Stomach (tissue), 9 donors: ENCODE data around the gene KCNK13. TPM values are rescaled to one million over a fixed set of nuclear protein-coding genes. Genes with fewer than 3 reads are reported as not detected.

Source experiments
- DNase-seq, 2 donors: peaks; one replicate each; pipeline versions ENCODE4 v3.0.0 to v3.0.0-alpha.2; 2013 to 2019
- H3K27ac ChIP-seq, 5 donors: fragments of 200-600 bp in 4 of 5; sonication (generic) in 4 of 5; one replicate each; pipeline ENCODE4 v1.5.1; 2013 to 2019; ENCODE audit warnings: mild to moderate bottlenecking in 1 of 5, moderate library complexity in 1 of 5
- H3K27me3 ChIP-seq, 3 donors: fragments of 200-600 bp; sonication (generic); one replicate each; pipeline ENCODE4 v1.5.1; 2017 to 2019; ENCODE audit warnings: mixed run types in 1 of 3
- H3K36me3 ChIP-seq, 4 donors: fragments of 200-600 bp; sonication (generic); 1 replicate in 3 of 4; 2 replicates in 1 of 4; pipeline ENCODE4 v1.5.1; 2016 to 2019
- H3K4me1 ChIP-seq, 4 donors: fragments of 200-600 bp; sonication (generic); one replicate each; pipeline ENCODE4 v1.5.1; 2016 to 2019
- H3K4me3 ChIP-seq, 4 donors: fragments of 200-600 bp; sonication (generic) in 3 of 4; one replicate each; pipeline ENCODE4 v1.5.1; 2016 to 2019; ENCODE audit warnings: mild to moderate bottlenecking in 1 of 4
- H3K9me3 ChIP-seq, 4 donors: fragments of 200-600 bp; sonication (generic); one replicate each; pipeline ENCODE4 v1.5.1; 2016 to 2019
- CTCF ChIP-seq, 7 experiments: fragments of 450-650 bp in 4 of 7; fragments of 200-600 bp in 3 of 7; sonication (generic) in 3 of 7; IDR thresholded peaks; one replicate each; pipeline ENCODE4 v1.5.1; 2016 to 2019; ENCODE audit warnings: antibody characterized with exemption in 7 of 7, control low read depth in 2 of 7, mild to moderate bottlenecking in 1 of 7
- EP300 ChIP-seq: sonication (generic); formaldehyde crosslinking; IDR thresholded peaks from one replicate; pipeline ENCODE4 v1.6.1; 2017; ENCODE audit warnings: antibody characterized with exemption
- POLR2A ChIP-seq, 4 donors: fragments of 450-650 bp; IDR thresholded peaks; one replicate each; pipeline ENCODE4 v1.6.1; 2016; ENCODE audit warnings: antibody characterized with exemption in 4 of 4, control low read depth in 2 of 4, mild to moderate bottlenecking in 1 of 4, moderate library complexity in 1 of 4
- POLR2AphosphoS5 ChIP-seq, 3 donors: sonication (generic); formaldehyde crosslinking; IDR thresholded peaks; one replicate each; pipeline ENCODE4 v1.6.1; 2016; ENCODE audit warnings: antibody characterized with exemption in 3 of 3
- WGBS, 5 donors: extraction: QIAGEN DNeasy Blood & Tissue Kit in 3 of 5; methylation state at CpG; one replicate each; pipeline versions ENCODE4 v1.1.5 to v1.1.7; 2013 to 2018; 5-methylcytosine and 5-hydroxymethylcytosine counted together
- intact Hi-C: fragments of 100-400 bp; cut with DNase I; formaldehyde crosslinking; loops from one replicate; pipeline ENCODE4 v1.15.1; 2023; ENCODE audit warnings: low total_unique reads
- polyA plus RNA-seq, 3 donors: library from polyadenylated mRNA; stranded (reverse); fragments of 200-250 nt; gene quantifications; one replicate each; pipeline ENCODE4 v1.2.3, GENCODE V29; 2013
- total RNA-seq, 5 donors: library from RNA; depleted of rRNA; stranded (reverse); fragments of >200 nt; gene quantifications; one replicate each; pipeline versions ENCODE4 v1.1.0 to v1.2.3, GENCODE V29; 2014 to 2016
- donor health status: healthy with polysubstance abuse.
- donor health status: Bipolar disorder and iron deficiency.
- donor health status: healthy.

KCNK13 gene
- total and polyA plus RNA-seq, 8 donors = 0.08 to 2.5 (median 0.37) TPM; not detected in 4

- no peak for DNase-seq
- 92 to 98% (median 96%) methylated on average over 11 of the region's 11 CpGs for WGBS, 5 donors
- intact Hi-C loops = no loop called here
- peaks cover 6 to 71% (median 54%) of the 10 kb centered on the region in 4 donors for H3K36me3 ChIP-seq
- no peaks in the 10 kb centered on the region for H3K4me1 ChIP-seq
- H3K27me3 ChIP-seq = no peaks in the 10 kb centered on the region
- TF ChIP-seq CTCF (IDR thresholded peaks at IDR 0.05) (no peak), POLR2A (IDR thresholded peaks at IDR 0.05) (no peak), POLR2AphosphoS5 (IDR thresholded peaks at IDR 0.05) (no peak), EP300 (no peak)
- H3K9me3 ChIP-seq = no peaks in the 10 kb centered on the region
- H3K27ac ChIP-seq = no peak overlapping the region
- H3K4me3 ChIP-seq = no peak overlapping the region
Observed at GRCh38 chr14:90039253-90040010, 22.4 kb upstream of the KCNK13 start.

GRCh38 chr14:90040411-90040810 is 21.4 kb upstream of the KCNK13 start:
- no peaks in the 10 kb centered on the region for H3K9me3 ChIP-seq
- no peaks in the 10 kb centered on the region for H3K27me3 ChIP-seq
- no peak for DNase-seq
- 84 to 92% (median 90%) methylated on average over 3 of the region's 3 CpGs for WGBS, 5 donors
- H3K36me3 ChIP-seq = peaks cover 0 to 72% (median 53%) of the 10 kb centered on the region in 4 donors
- TF ChIP-seq POLR2A (IDR thresholded peaks at IDR 0.05) (no peak), CTCF (IDR thresholded peaks at IDR 0.05) (no peak), POLR2AphosphoS5 (IDR thresholded peaks at IDR 0.05) (no peak), EP300 (no peak)
- no peaks in the 10 kb centered on the region for H3K4me1 ChIP-seq
- no peak overlapping the region for H3K27ac ChIP-seq
- intact Hi-C loops = no loop called here
- no peak overlapping the region for H3K4me3 ChIP-seq

GRCh38 chr14:90042496-90043252 is 19.1 kb upstream of the KCNK13 start:
- intact Hi-C loops = no loop called here
- 91 to 94% (median 92%) methylated on average over 9 of the region's 9 CpGs for WGBS, 5 donors
- TF ChIP-seq CTCF (IDR thresholded peaks at IDR 0.05) (no peak), EP300 (no peak)
- no peak overlapping the region for H3K4me3 ChIP-seq
- no peak overlapping the region for H3K27ac ChIP-seq
- DNase-seq = no peak
- H3K9me3 ChIP-seq = no peaks in the 10 kb centered on the region
- peaks cover 0 to 53% (median 40%) of the 10 kb centered on the region in 4 donors for H3K36me3 ChIP-seq
- H3K4me1 ChIP-seq = no peaks in the 10 kb centered on the region
- no peaks in the 10 kb centered on the region for H3K27me3 ChIP-seq

- DNase-seq = peak in 1 of 2 donors; percentile 21
- Histone ChIP-seq H3K36me3 (peaks cover 0 to 39% (median 37%) of the 10 kb centered on the region in 4 donors), H3K9me3 (no peaks in the 10 kb centered on the region), H3K27me3 (peaks cover 0 to 1% (median under 1%) of the 10 kb centered on the region in 3 donors), H3K4me1 (no peaks in the 10 kb centered on the region), H3K4me3 (no peak overlapping the region), H3K27ac (no peak overlapping the region)
- TF ChIP-seq CTCF (IDR thresholded peaks at IDR 0.05) = no peak
- TF ChIP-seq POLR2A (IDR thresholded peaks at IDR 0.05) = no peak
- no peak for TF ChIP-seq EP300
- TF ChIP-seq POLR2AphosphoS5 (IDR thresholded peaks at IDR 0.05) = no peak
- WGBS, 5 donors = 19 to 59% (median 33%) methylated on average over 2 of the region's 2 CpGs
- intact Hi-C loops = no loop called here
Observed at GRCh38 chr14:90045616-90046015, 16.2 kb upstream of the KCNK13 start.
